ENCODE results near the gene XKR3. TPM values are rescaled to one million over a fixed set of nuclear protein-coding genes. Genes with fewer than 3 reads are reported as not detected.

Gene XKR3
- total and polyA plus RNA-seq, 2 experiments from 2014 or later, result not detected

- Mint-ChIP-seq H3K27me3 (ENCODE audit: insufficient read depth, low read depth, poor library complexity) (peaks cover 3% of the 10 kb centered on the region), H3K9me3 (peaks cover 56% of the 10 kb centered on the region), H3K4me1 (no peaks in the 10 kb centered on the region), H3K4me3 (no peak overlapping the region), H3K27ac (no peak overlapping the region), H3K36me3 (ENCODE audit: low read depth) (peaks cover 7% of the 10 kb centered on the region; the same call in 2 of the 3 replicates)
- Histone ChIP-seq H3K36me3 (ENCODE audit: insufficient read depth) (no peaks in the 10 kb centered on the region), H3K27me3 (ENCODE audit: insufficient read depth) (no peaks in the 10 kb centered on the region), H4K20me1 (replicated peaks; ENCODE audit: insufficient read depth) (no peaks in the 10 kb centered on the region), H3K79me2 (replicated peaks; ENCODE audit: insufficient read depth) (no peaks in the 10 kb centered on the region), H3K4me3 (no peak overlapping the region), H3K9me2 (ENCODE audit: insufficient read depth) (0 out of 2 replicates have a peak, but pooled peaks cover 3% of the 10 kb centered on the region), H3K4me1 (ENCODE audit: insufficient read depth) (no peaks in the 10 kb centered on the region; the same call in 1 of the 2 replicates), H3K4me2 (no peak overlapping the region), H3F3A (replicated peaks; ENCODE audit: low read depth) (no peaks in the 10 kb centered on the region), H3K27ac (ENCODE audit: low read depth) (no peak overlapping the region), H2AFZ (no peak overlapping the region)
- no peak for DNase-seq (ENCODE audit: low spot score)
- no peak for ATAC-seq
- TF ChIP-seq STAT1 (IDR thresholded peaks at IDR 0.05; ENCODE audit: unreplicated experiment) (no peak), EZH2 (IDR thresholded peaks at IDR 0.05; ENCODE audit: low read depth, unreplicated experiment) (no peak), JUNB (IDR thresholded peaks at IDR 0.05; ENCODE audit: unreplicated experiment) (no peak), EZH2phosphoT487 (IDR thresholded peaks at IDR 0.05; ENCODE audit: unreplicated experiment) (no peak)
- TF ChIP-seq, protein P1, sequence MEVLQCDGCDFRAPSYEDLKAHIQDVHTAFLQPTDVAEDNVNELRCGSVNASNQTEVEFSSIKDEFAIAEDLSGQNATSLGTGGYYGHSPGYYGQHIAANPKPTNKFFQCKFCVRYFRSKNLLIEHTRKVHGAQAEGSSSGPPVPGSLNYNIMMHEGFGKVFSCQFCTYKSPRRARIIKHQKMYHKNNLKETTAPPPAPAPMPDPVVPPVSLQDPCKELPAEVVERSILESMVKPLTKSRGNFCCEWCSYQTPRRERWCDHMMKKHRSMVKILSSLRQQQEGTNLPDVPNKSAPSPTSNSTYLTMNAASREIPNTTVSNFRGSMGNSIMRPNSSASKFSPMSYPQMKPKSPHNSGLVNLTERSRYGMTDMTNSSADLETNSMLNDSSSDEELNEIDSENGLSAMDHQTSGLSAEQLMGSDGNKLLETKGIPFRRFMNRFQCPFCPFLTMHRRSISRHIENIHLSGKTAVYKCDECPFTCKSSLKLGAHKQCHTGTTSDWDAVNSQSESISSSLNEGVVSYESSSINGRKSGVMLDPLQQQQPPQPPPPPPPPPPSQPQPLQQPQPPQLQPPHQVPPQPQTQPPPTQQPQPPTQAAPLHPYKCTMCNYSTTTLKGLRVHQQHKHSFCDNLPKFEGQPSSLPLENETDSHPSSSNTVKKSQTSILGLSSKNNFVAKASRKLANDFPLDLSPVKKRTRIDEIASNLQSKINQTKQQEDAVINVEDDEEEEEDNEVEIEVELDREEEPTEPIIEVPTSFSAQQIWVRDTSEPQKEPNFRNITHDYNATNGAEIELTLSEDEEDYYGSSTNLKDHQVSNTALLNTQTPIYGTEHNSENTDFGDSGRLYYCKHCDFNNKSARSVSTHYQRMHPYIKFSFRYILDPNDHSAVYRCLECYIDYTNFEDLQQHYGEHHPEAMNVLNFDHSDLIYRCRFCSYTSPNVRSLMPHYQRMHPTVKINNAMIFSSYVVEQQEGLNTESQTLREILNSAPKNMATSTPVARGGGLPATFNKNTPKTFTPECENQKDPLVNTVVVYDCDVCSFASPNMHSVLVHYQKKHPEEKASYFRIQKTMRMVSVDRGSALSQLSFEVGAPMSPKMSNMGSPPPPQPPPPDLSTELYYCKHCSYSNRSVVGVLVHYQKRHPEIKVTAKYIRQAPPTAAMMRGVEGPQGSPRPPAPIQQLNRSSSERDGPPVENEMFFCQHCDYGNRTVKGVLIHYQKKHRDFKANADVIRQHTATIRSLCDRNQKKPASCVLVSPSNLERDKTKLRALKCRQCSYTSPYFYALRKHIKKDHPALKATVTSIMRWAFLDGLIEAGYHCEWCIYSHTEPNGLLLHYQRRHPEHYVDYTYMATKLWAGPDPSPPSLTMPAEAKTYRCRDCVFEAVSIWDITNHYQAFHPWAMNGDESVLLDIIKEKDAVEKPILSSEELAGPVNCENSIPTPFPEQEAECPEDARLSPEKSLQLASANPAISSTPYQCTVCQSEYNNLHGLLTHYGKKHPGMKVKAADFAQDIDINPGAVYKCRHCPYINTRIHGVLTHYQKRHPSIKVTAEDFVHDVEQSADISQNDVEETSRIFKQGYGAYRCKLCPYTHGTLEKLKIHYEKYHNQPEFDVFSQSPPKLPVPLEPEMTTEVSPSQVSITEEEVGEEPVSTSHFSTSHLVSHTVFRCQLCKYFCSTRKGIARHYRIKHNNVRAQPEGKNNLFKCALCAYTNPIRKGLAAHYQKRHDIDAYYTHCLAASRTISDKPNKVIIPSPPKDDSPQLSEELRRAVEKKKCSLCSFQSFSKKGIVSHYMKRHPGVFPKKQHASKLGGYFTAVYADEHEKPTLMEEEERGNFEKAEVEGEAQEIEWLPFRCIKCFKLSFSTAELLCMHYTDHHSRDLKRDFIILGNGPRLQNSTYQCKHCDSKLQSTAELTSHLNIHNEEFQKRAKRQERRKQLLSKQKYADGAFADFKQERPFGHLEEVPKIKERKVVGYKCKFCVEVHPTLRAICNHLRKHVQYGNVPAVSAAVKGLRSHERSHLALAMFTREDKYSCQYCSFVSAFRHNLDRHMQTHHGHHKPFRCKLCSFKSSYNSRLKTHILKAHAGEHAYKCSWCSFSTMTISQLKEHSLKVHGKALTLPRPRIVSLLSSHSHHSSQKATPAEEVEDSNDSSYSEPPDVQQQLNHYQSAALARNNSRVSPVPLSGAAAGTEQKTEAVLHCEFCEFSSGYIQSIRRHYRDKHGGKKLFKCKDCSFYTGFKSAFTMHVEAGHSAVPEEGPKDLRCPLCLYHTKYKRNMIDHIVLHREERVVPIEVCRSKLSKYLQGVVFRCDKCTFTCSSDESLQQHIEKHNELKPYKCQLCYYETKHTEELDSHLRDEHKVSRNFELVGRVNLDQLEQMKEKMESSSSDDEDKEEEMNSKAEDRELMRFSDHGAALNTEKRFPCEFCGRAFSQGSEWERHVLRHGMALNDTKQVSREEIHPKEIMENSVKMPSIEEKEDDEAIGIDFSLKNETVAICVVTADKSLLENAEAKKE (CRISPR knock-in tag; IDR thresholded peaks at IDR 0.05), result no peak
These were observed 20.7 kb upstream of the XKR3 start for GRCh38 chr22:16845881-16846280.

DNA sequence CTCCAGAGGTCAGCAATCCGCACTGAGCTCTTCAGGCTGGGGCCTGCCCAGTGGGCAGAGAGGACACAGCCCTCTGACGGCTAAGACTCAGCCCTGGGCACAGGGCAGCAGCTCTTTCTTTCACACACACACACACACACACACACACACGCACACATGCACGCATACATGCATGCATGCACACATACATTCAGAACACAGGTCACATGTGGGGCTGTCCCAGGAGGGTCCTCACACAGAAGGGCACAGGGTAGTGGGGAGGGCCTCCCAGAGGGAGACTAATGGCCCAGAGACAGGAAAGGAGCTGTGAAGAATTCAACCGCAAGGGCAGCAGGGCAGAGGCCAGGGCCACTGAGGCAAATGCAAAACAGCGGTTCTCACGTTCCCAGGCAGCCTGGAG, 20.3 kb upstream of the XKR3 start:
- H4K20me1 ChIP-seq (replicated peaks; ENCODE audit: insufficient read depth), result no peaks in the 10 kb centered on the region
- 0 out of 2 replicates have a peak, but pooled peaks cover 3% of the 10 kb centered on the region for H3K9me2 ChIP-seq (ENCODE audit: insufficient read depth)
- no peaks in the 10 kb centered on the region for H3F3A ChIP-seq (replicated peaks; ENCODE audit: low read depth)
- Mint-ChIP-seq H3K9me3 (peaks cover 60% of the 10 kb centered on the region), H3K4me1 (no peaks in the 10 kb centered on the region), H3K27me3 (ENCODE audit: insufficient read depth, low read depth, poor library complexity) (peaks cover 3% of the 10 kb centered on the region), H3K27ac (no peak overlapping the region), H3K4me3 (no peak overlapping the region), H3K36me3 (ENCODE audit: low read depth) (peaks cover 7% of the 10 kb centered on the region; the same call in 2 of the 3 replicates)
- H3K4me3 ChIP-seq, result no peak overlapping the region
- H3K4me2 ChIP-seq, result no peak overlapping the region
- no peaks in the 10 kb centered on the region for H3K36me3 ChIP-seq (ENCODE audit: insufficient read depth)
- no peaks in the 10 kb centered on the region for H3K79me2 ChIP-seq (replicated peaks; ENCODE audit: insufficient read depth)
- H2AFZ ChIP-seq, result no peak overlapping the region
- ATAC-seq (no peak), DNase-seq (ENCODE audit: low spot score) (no peak)
- no peaks in the 10 kb centered on the region; the same call in 1 of the 2 replicates for H3K4me1 ChIP-seq (ENCODE audit: insufficient read depth)
- H3K27ac ChIP-seq (ENCODE audit: low read depth), result no peak overlapping the region
- H3K27me3 ChIP-seq (ENCODE audit: insufficient read depth), result no peaks in the 10 kb centered on the region
- TF ChIP-seq POLR2AphosphoS5 (IDR thresholded peaks at IDR 0.05; ENCODE audit: low read depth) (no peak), EZH2 (IDR thresholded peaks at IDR 0.05; ENCODE audit: low read depth, unreplicated experiment) (no peak)
- TF ChIP-seq, protein P1 (CRISPR knock-in tag; IDR thresholded peaks at IDR 0.05), result no peak

Data from GM23338 (cell line).